CD4-positive, alpha-beta T cell treated with Interleukin-10 for 1 hour (primary cell): ENCODE measurements around the gene MAGI2.

ENCODE experiments used
- DNase-seq: peaks from one replicate; pipeline ENCODE4 v3.0.0-alpha.2; 2020

Gene MAGI2

GRCh38 chr7:79240413-79240812 lies 213.1 kb downstream of the MAGI2 start:
- no peak for DNase-seq

- DNase-seq: no peak
These were observed 217.0 kb downstream of the MAGI2 start for GRCh38 chr7:79236352-79237028.

GRCh38 chr7:79227044-79227443 lies 226.4 kb downstream of the MAGI2 start:
- no peak for DNase-seq

- DNase-seq: no peak
These were observed 232.3 kb downstream of the MAGI2 start for GRCh38 chr7:79221211-79221610.

- no peak for DNase-seq
These were observed 235.4 kb downstream of the MAGI2 start for GRCh38 chr7:79217976-79218626.

- no peak for DNase-seq
These were observed 236.0 kb downstream of the MAGI2 start for GRCh38 chr7:79217468-79217867.

- DNase-seq: no peak
These were observed 237.2 kb downstream of the MAGI2 start for GRCh38 chr7:79216236-79216635.

GRCh38 chr7:79212334-79212733 lies 241.1 kb downstream of the MAGI2 start:
- DNase-seq: no peak

GRCh38 chr7:79211724-79212123 lies 241.7 kb downstream of the MAGI2 start:
- DNase-seq: no peak

- DNase-seq: no peak
These were observed 253.5 kb downstream of the MAGI2 start for GRCh38 chr7:79199961-79200360.

- DNase-seq: no peak
These were observed 254.2 kb downstream of the MAGI2 start for GRCh38 chr7:79199266-79199665.

- DNase-seq: no peak
These were observed 267.9 kb downstream of the MAGI2 start for GRCh38 chr7:79185605-79186004.

- DNase-seq: no peak
These were observed 271.2 kb downstream of the MAGI2 start for GRCh38 chr7:79182283-79182682.

GRCh38 chr7:79180533-79180932 lies 272.9 kb downstream of the MAGI2 start:
- DNase-seq: no peak

GRCh38 chr7:79176859-79177477 lies 276.5 kb downstream of the MAGI2 start:
- no peak for DNase-seq

GRCh38 chr7:79175374-79175773 lies 278.1 kb downstream of the MAGI2 start:
- DNase-seq: no peak

GRCh38 chr7:79165225-79165624 lies 288.2 kb downstream of the MAGI2 start:
- DNase-seq: no peak

GRCh38 chr7:79159040-79159664 lies 294.3 kb downstream of the MAGI2 start:
- DNase-seq: no peak

- no peak for DNase-seq
These were observed 296.2 kb downstream of the MAGI2 start for GRCh38 chr7:79157281-79157680.

- DNase-seq: no peak
These were observed 303.6 kb downstream of the MAGI2 start for GRCh38 chr7:79149831-79150230.

GRCh38 chr7:79142706-79143105 lies 310.8 kb downstream of the MAGI2 start:
- no peak for DNase-seq

- no peak for DNase-seq
These were observed 312.2 kb downstream of the MAGI2 start for GRCh38 chr7:79141252-79141651.

- no peak for DNase-seq
These were observed 315.5 kb downstream of the MAGI2 start for GRCh38 chr7:79137942-79138341.
